Duodenal mucosa (tissue), 2 donors: Measurements from ENCODE around the gene FAM72C.
"Not testable (repeated sequence)": the region's sequence is repeated elsewhere in the genome, so short reads cannot be mapped to it uniquely, and the experiment has no call there.

Experiments used
- H3K27ac ChIP-seq: one replicate; pipeline ENCODE4 v1.7.0; 2013; ENCODE audit warnings: low read depth, low read length
- H3K27me3 ChIP-seq, 2 donors: one replicate each; pipeline ENCODE4 v1.7.0; 2013; ENCODE audit warnings: low read length in 2 of 2, control low read depth in 1 of 2; ENCODE audit not compliant: insufficient read depth in 2 of 2, control insufficient read depth in 1 of 2
- H3K36me3 ChIP-seq, 2 donors: one replicate each; pipeline ENCODE4 v1.7.0; 2013; ENCODE audit warnings: low read length in 2 of 2, control low read depth in 1 of 2; ENCODE audit not compliant: insufficient read depth in 2 of 2, control insufficient read depth in 1 of 2
- H3K4me1 ChIP-seq, 2 donors: one replicate each; pipeline ENCODE4 v1.7.0; 2013; ENCODE audit warnings: low read length in 2 of 2, control low read depth in 1 of 2; ENCODE audit not compliant: insufficient read depth in 2 of 2, control insufficient read depth in 1 of 2
- H3K4me3 ChIP-seq, 2 donors: one replicate each; pipeline ENCODE4 v1.7.0; 2013; ENCODE audit warnings: low read length in 2 of 2, low read depth in 1 of 2
- H3K9ac ChIP-seq, 2 donors: one replicate each; pipeline ENCODE4 v1.7.0; 2013; ENCODE audit warnings: low read length in 2 of 2, low read depth in 1 of 2
- H3K9me3 ChIP-seq, 2 donors: one replicate each; pipeline ENCODE4 v1.7.0; 2013; ENCODE audit warnings: low read length in 2 of 2, control low read depth in 1 of 2; ENCODE audit not compliant: control insufficient read depth in 1 of 2

Gene FAM72C

DNA sequence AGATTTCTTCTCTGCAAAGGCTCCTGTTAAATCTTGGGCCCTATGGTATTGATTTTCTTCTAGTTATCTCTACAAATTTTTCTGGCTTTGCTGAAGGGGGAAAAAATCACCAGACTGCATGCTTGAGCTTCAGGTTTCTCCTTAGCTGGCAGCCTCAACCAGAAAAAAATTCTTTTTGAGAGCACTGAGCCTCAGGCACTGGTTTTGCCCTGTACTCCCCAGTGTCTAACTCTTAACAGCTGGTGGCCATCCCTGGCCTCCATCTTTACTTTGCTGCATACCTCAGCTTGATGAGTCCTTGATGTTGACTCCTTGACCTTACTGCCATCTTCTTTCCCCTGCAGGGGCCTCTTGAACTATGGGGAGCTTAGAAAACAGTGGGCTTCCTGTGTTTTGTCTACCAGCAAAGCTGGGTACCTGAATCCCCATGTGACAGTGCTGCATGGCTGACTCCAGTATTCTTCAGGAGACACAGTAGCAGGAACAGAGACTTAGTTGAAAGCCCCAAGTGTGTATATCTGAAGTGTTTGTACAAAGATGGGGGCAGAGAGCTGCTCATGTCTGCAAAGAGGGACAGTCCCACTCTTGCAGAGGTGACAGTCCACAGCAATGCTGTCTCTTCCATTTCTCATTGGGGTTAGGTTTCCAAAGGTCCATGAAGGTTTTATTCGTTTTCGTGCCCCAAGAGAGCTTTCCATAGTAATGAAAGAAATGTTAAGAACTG, 31.7 kb upstream of the FAM72C start:
- not testable (repeated sequence) for H3K9ac ChIP-seq, H3K4me3 ChIP-seq, H3K27ac ChIP-seq, H3K9me3 ChIP-seq, H3K4me1 ChIP-seq, H3K36me3 ChIP-seq, H3K27me3 ChIP-seq

DNA sequence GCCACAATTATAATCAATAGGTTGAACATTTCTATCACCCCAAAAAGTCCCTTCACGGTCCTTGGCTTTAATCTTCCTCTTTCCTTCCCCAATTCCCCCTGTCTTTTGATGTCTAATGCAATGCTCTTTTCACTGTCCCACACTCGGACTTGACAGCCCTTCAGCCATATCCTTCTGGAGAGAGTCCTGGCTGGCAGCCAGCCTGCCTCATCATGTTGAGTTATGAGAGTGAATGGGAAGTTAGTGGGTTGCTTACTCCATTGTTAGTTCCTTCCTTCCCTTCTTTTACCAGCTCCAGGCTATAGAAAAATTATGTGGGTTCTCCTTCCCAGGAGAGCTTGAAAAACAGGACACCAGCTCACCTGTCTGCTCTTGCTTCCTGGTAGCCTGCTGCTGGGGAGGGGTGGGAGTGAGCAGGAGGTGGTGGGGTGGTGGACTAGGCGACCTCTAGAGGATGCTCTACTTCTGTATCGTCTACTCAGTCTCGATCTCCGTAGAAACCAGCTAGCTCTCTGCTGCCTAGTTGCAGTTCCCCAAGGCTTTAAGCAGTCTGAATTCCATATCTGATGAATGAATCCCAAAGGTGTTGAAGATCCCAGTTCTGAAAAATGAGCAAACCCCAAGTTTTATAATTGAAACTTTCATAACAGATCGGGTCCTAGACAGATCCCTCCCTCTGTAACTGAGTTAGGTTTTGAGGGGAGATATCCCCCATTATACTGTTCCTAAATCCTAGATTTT, 30.5 kb upstream of the FAM72C start:
- H3K4me1 ChIP-seq, H3K9me3 ChIP-seq, H3K36me3 ChIP-seq, H3K27me3 ChIP-seq, H3K9ac ChIP-seq, H3K27ac ChIP-seq, H3K4me3 ChIP-seq: not testable (repeated sequence)

DNA sequence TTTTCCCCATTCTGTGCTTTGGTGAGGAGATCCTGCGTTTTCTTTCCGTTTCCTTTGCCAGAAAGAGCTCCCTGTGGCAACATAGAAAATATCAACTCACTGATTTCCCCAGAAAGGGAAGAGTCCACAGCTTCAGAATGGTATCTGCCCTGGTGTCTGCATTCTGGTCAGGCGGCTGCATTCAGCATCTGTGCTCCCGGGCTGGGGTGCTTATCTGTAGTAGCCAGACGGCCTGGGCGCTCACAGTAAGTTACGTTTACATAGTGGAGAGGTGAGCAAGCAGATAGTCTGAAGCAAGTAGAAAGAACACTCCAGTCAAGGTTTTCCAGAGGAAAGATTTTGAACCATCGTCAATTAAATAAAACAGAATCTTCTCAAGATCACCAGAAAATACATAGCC, 29.3 kb upstream of the FAM72C start:
- H3K4me3 ChIP-seq, H3K9me3 ChIP-seq, H3K36me3 ChIP-seq, H3K9ac ChIP-seq, H3K27me3 ChIP-seq, H3K4me1 ChIP-seq, H3K27ac ChIP-seq: not testable (repeated sequence)

DNA sequence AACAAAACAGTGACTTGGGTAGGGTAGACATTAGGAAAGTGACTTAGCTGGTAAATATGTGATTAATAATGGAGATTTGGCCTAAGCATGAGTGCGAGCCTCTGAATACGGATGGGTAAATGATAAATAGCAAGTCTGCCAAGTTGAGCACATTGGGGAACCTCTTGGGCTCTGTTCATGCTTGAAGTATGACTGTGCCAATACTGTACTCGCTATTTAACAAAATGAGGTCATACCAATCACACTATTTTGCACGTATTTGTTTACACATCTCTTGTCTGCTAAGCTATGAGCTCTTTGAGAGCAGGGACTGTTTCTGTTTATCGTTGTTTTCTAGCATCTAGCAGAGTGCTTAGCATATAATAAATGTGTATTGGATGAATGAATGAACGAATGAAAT, 24.2 kb upstream of the FAM72C start:
- H3K4me3 ChIP-seq, H3K27ac ChIP-seq, H3K9ac ChIP-seq, H3K9me3 ChIP-seq, H3K4me1 ChIP-seq, H3K27me3 ChIP-seq, H3K36me3 ChIP-seq: not testable (repeated sequence)

DNA sequence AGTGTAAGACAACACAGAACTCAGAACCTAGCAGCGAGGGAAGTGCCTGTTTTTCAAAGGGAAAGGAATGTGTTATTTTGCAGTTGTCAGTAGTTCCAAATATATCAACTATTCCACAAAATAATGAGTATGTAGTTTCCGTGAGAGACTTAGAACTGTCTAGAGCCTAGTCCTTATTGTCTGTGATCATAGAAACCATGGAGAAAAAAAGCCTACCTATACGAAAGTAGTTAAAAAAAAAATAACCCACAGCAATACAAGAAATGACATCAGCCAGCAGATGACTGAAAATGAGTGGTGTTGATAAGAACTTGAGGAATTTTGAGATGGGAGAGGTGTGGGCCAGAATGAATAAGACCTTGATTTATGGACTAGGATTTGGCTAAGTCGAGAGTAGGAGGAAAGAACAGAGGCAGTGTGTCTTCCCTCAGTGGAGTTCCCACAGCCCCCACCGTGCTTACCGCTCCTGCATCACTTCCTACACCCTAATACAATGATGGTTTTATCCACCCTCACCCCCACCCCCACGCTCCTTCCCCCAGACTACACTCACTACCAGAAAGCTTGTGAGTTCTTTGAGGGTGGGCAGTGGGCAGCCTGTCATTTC, 21.6 kb upstream of the FAM72C start:
- H3K36me3 ChIP-seq, H3K4me1 ChIP-seq, H3K9me3 ChIP-seq, H3K9ac ChIP-seq, H3K27ac ChIP-seq, H3K27me3 ChIP-seq, H3K4me3 ChIP-seq: not testable (repeated sequence)

DNA sequence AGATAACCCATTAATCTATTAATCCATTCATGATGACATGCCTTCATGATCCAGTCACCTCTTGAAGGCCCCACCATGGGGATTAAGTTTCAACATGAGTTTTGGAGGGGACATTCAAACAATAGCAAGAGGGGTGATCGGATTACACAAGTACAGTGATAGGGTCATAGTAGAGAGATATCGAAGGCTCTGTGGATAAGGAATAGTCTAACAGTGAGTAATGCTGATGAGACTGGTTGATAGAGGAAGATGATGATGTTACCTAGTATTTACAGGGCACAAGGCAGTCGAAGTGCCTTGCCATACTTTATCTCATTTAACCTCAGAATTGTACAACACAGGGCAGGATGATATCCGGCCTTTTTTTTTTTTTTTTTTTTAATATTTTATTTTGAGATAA, 18.9 kb upstream of the FAM72C start:
- H3K27ac ChIP-seq, H3K27me3 ChIP-seq, H3K9ac ChIP-seq, H3K4me3 ChIP-seq, H3K9me3 ChIP-seq, H3K36me3 ChIP-seq, H3K4me1 ChIP-seq: not testable (repeated sequence)

DNA sequence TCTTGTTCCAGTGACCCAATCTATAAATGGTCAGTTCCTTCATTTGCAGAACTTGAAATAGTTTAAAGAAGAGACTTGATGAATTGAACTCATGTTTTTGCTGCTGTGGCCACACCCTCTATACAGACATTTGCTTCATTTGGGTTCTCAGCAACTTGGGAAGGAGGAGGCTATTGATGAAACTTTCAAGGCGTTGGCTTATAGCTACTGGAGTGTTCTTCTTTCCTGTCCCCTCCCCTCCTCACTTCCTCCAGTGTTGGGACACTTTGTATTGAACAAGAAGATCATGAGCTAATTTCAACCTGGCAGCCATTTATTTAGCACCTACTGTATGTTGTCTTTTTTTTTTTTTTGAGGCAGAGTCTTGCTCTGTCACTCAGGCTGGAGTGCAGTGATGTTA, 17.9 kb upstream of the FAM72C start:
- H3K9ac ChIP-seq, H3K4me1 ChIP-seq, H3K27me3 ChIP-seq, H3K4me3 ChIP-seq, H3K36me3 ChIP-seq, H3K9me3 ChIP-seq, H3K27ac ChIP-seq: not testable (repeated sequence)

DNA sequence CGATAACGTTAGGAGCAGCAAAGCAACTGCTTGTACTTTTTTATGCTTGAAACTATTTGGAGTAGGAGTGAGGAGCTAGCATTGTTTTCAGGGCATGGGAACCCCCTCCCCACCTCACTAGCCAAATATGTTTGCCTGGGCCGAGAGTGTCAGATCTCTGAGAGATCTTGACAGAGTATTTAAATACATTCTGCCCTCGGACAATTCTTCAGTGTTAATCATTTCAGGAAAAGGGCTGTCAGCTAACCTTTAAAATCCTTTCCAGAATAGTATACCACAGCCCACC, 17.6 kb upstream of the FAM72C start:
- H3K4me1 ChIP-seq, H3K9me3 ChIP-seq, H3K36me3 ChIP-seq, H3K27me3 ChIP-seq, H3K27ac ChIP-seq, H3K4me3 ChIP-seq, H3K9ac ChIP-seq: not testable (repeated sequence)

DNA sequence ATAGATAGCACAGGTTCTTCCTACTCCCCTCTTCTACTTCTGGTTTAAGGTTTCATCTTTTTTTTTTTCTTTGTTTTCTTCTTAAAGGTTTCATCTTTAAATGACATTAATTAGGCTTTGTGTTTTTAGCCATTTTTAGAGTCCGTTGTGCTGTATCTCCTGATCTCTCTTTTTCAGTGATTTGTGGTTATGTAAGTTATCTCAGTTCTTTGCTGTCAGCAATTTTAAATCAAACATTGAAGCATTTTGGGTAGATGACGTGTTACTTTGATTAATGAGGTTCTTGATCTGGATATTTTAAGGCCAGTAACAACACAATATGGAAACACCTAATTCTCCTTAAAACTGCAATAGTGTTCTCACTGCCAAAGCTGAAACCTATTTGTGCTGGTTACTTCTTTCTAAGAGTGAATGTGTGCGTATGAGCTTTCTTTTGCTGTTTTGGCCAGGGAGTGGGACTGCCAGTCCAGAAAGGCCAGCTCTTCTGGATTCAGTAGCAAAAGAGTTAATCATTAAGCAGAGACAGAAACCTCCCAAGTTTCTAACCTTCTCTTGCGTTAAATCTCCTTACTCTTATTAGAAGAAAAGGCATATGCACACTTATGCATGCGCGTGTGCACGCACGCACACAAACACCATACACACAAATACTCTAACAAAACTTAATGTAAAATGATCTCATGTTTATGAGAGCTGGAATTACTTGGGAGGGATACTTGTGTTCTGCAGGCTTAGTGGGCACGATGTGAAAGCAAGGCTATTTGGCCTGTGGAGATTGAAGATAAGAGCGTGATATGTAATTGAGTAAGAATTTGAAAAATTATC, 17.0 kb upstream of the FAM72C start:
- H3K27me3 ChIP-seq, H3K9me3 ChIP-seq, H3K4me1 ChIP-seq, H3K27ac ChIP-seq, H3K4me3 ChIP-seq, H3K36me3 ChIP-seq, H3K9ac ChIP-seq: not testable (repeated sequence)

DNA sequence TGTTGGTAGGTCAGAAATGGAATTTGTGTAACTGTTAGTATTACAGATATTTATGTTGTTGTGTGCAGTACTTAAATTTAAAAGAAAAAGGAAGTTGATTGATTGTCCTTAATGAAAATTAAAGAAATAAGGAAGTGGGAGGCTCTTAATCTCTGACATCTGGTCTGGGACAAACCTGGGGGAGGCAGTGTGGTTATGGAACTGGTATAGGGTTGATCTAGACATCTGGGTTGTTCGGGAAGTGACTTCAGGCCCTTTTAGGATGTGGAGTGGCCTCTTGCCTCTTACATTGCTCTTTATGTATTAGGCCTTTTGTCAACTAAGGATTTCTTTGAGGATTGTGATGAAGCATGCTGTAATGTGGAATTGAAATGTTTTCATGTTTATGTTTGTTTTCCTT, 16.1 kb upstream of the FAM72C start:
- not testable (repeated sequence) for H3K27me3 ChIP-seq, H3K9me3 ChIP-seq, H3K9ac ChIP-seq, H3K4me1 ChIP-seq, H3K36me3 ChIP-seq, H3K4me3 ChIP-seq, H3K27ac ChIP-seq
